Osteoblast (primary cell): ENCODE results near the gene PIEZO1. TPM values are rescaled to one million over a fixed set of nuclear protein-coding genes. Genes with fewer than 3 reads are reported as not detected.

ENCODE experiments used
- DNase-seq: peaks from one replicate; pipeline ENCODE4 v3.0.0; 2011; ENCODE audit warnings: low spot score, mixed read lengths; ENCODE audit not compliant: insufficient read length; ENCODE audit errors: missing footprints
- H2AFZ ChIP-seq: 2 replicates; pipeline ENCODE4 v1.6.0; 2011; ENCODE audit warnings: mild to moderate bottlenecking, low read length
- H3K27ac ChIP-seq: 2 replicates; pipeline ENCODE4 v1.5.1; 2011; ENCODE audit warnings: mild to moderate bottlenecking, low read depth, low read length, moderate library complexity
- H3K27me3 ChIP-seq: 2 replicates; pipeline ENCODE4 v1.6.0; 2012; ENCODE audit warnings: mild to moderate bottlenecking, control low read depth, inconsistent platforms, low read length, moderate library complexity; ENCODE audit not compliant: insufficient read depth
- H3K36me3 ChIP-seq: 2 replicates; pipeline ENCODE4 v1.5.1; 2011; ENCODE audit warnings: mild to moderate bottlenecking, low read length, control low read depth, moderate library complexity; ENCODE audit not compliant: insufficient read depth
- H3K4me1 ChIP-seq: 2 replicates; pipeline ENCODE4 v1.5.1; 2011; ENCODE audit warnings: mild to moderate bottlenecking, low read length, control low read depth, moderate library complexity; ENCODE audit not compliant: insufficient read depth
- H3K4me2 ChIP-seq: 2 replicates; pipeline ENCODE4 v1.6.0; 2011; ENCODE audit warnings: mild to moderate bottlenecking, low read length; ENCODE audit not compliant: insufficient read depth
- H3K4me3 ChIP-seq: fragments of 200-600 bp; sonication (generic); 3 replicates; pipeline ENCODE4 v1.5.1; 2012; ENCODE audit warnings: mild to moderate bottlenecking, low read length, inconsistent platforms; ENCODE audit not compliant: insufficient read depth
- H3K79me2 ChIP-seq: 2 replicates; pipeline ENCODE4 v1.6.0; 2012; ENCODE audit warnings: mild to moderate bottlenecking, low read length, control low read depth, inconsistent platforms; ENCODE audit not compliant: insufficient read depth
- H3K9me3 ChIP-seq: 2 replicates; pipeline ENCODE4 v1.5.1; 2011; ENCODE audit warnings: low read depth, low read length, control low read depth
- H4K20me1 ChIP-seq: 2 replicates; pipeline ENCODE4 v1.6.0; 2012; ENCODE audit warnings: mild to moderate bottlenecking, low read length, control low read depth; ENCODE audit not compliant: insufficient read depth
- total RNA-seq: library from RNA; depleted of rRNA; stranded (reverse); fragments of >200 nt; gene quantifications from 2 replicates; pipeline ENCODE4 v1.2.3, GENCODE V29; 2012
- TF ChIP-seq, protein P1 (sequence below): IDR thresholded peaks from 2 replicates; pipeline ENCODE4 v1.5.1; 2011; ENCODE audit warnings: mild to moderate bottlenecking, low read depth, low read length, moderate library complexity; ENCODE audit errors: extremely low read depth

PIEZO1 gene
- total RNA-seq, 1 donor: 207 TPM

DNA sequence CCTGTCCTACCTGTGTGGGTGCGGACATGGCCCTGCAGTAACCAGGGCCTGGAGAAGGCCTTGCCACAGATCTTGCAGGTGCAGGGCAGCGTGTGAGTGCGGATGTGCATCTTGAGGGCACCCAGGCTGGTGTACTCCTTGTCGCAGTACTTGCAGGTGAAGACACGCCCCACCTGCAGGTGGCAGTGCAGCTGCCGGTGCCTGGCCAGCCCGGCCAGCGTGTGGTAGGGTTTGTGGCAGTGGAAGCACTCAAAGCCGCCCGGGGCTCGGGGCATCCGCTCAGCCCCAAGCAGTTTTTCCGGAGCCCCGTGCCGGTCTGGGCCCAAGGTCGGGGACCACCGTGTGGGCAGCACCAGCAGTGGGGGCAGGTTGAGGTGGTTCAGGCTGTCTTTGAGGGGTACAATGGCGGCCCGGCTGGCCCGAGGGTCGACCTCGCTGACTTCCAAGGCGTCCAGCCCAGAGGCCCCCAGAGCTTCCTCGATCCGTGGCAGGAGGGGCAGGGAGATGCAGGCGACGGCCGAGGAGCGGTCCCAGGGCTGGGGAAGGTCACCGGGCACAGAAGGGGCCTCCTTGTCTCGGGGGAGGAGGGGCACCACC lies 103.8 kb downstream of the PIEZO1 start:
- TF ChIP-seq, protein P1, sequence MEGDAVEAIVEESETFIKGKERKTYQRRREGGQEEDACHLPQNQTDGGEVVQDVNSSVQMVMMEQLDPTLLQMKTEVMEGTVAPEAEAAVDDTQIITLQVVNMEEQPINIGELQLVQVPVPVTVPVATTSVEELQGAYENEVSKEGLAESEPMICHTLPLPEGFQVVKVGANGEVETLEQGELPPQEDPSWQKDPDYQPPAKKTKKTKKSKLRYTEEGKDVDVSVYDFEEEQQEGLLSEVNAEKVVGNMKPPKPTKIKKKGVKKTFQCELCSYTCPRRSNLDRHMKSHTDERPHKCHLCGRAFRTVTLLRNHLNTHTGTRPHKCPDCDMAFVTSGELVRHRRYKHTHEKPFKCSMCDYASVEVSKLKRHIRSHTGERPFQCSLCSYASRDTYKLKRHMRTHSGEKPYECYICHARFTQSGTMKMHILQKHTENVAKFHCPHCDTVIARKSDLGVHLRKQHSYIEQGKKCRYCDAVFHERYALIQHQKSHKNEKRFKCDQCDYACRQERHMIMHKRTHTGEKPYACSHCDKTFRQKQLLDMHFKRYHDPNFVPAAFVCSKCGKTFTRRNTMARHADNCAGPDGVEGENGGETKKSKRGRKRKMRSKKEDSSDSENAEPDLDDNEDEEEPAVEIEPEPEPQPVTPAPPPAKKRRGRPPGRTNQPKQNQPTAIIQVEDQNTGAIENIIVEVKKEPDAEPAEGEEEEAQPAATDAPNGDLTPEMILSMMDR: no peak
- no peak for DNase-seq
- H3K4me3 ChIP-seq: no peak overlapping the region
- peak overlapping the region; percentile 34 for H3K4me2 ChIP-seq
- H3K79me2 ChIP-seq: no peaks in the 10 kb centered on the region
- H3K9me3 ChIP-seq: no peaks in the 10 kb centered on the region
- no peak overlapping the region for H3K27ac ChIP-seq
- peaks cover 37% of the 10 kb centered on the region for H3K27me3 ChIP-seq
- peaks cover 2% of the 10 kb centered on the region for H4K20me1 ChIP-seq
- H2AFZ ChIP-seq: no peak overlapping the region
- H3K36me3 ChIP-seq: no peaks in the 10 kb centered on the region
- H3K4me1 ChIP-seq: peaks cover 22% of the 10 kb centered on the region

DNA sequence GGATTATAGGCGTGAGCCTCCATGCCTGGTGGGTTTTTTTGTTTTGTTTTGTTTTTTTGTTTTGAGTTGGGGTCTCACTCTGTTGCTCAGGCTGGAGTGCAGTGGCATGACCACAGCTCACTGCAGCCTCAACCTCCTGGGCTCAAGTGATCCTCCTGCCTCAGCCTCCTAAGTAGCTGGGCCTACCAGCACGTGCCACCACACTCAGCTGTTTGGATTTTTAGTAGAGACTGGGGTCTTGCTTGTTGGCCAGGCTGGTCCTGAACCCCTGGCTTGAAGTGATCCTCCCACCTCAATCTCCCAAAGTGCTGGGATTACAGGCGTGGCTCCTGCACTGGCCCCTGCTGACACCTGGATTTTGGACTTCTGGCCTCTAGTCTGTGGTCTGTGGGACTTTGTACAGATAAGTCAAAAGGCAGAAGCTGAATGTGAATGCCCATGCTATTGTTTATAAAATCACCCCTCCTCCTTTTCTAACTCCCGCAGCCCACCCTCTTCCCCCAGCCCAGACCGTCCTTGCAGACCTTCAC lies 104.4 kb downstream of the PIEZO1 start:
- no peak overlapping the region for H2AFZ ChIP-seq
- H3K4me3 ChIP-seq: no peak overlapping the region
- H3K79me2 ChIP-seq: no peaks in the 10 kb centered on the region
- H3K36me3 ChIP-seq: no peaks in the 10 kb centered on the region
- no peaks in the 10 kb centered on the region for H3K9me3 ChIP-seq
- TF ChIP-seq, protein P1: no peak
- peaks cover 18% of the 10 kb centered on the region for H3K4me1 ChIP-seq
- DNase-seq: no peak
- peaks cover 37% of the 10 kb centered on the region for H3K27me3 ChIP-seq
- H3K27ac ChIP-seq: no peak overlapping the region
- peaks cover 2% of the 10 kb centered on the region for H4K20me1 ChIP-seq
- H3K4me2 ChIP-seq: no peak overlapping the region

DNA sequence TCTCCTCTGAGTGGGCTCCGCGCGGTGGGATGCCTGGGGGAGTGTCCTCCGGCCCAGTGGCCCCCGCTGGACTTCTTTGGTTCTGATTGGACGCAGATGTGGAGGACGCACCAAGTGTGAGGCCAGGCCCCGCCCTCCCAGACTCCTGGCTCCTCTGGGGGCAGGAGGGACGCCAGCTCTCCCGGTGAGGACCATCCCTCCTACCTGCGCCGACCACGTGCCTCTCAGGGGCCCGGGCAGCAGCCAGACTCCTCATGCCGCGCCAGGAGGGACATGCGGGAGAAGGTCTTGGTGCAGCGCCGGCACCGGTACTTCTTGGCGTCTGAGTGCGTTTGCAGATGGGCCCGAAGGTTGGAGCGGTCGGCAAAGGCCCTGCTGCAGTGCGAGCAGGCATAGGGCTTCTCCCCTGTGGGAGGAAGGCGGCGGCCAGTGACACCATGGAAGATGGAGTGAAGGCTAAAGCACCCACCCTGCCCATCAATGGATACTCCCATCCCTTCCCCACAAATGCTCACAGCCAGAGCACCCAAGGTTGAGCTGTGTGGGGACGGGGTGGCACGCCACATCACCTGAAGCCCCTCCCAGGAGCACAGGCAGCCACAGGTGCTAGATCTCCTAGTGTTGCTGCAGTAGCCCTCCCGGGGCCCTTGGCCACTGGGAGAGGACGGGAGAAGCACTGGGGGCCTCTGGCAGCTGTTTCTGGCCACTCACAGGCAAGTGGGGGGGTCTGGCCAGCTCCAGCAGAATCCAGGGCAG lies 106.6 kb downstream of the PIEZO1 start:
- no peaks in the 10 kb centered on the region for H3K79me2 ChIP-seq
- peaks cover 37% of the 10 kb centered on the region for H3K27me3 ChIP-seq
- peak overlapping the region; percentile 28 for H3K4me2 ChIP-seq
- H2AFZ ChIP-seq: no peak overlapping the region
- peaks cover 7% of the 10 kb centered on the region for H3K4me1 ChIP-seq
- H3K4me3 ChIP-seq: no peak overlapping the region
- DNase-seq: no peak
- H3K27ac ChIP-seq: no peak overlapping the region
- TF ChIP-seq, protein P1: no peak
- H3K9me3 ChIP-seq: no peaks in the 10 kb centered on the region
- peaks cover 2% of the 10 kb centered on the region for H4K20me1 ChIP-seq
- peaks cover 5% of the 10 kb centered on the region for H3K36me3 ChIP-seq

DNA sequence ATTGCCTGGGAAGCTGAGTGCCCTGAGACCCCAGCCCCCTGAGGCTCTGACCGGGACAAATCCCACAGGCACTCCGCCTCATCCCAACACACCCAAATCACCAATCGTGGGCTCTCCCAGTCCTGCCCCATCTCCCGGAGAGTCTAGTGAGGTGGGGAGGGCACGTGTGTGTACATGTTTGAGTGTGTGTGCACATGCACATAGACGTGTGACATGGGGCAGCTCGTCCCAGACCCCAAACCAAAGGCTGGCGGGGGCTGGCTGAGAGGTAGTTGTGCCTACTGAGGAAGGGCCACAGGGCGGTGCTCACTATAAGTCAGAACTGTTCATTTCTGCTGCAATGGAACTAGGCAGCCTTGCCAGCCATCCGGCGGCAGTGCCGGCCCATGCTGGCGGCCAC lies 107.3 kb downstream of the PIEZO1 start:
- peaks cover 37% of the 10 kb centered on the region for H3K27me3 ChIP-seq
- TF ChIP-seq, protein P1: no peak
- peaks cover 2% of the 10 kb centered on the region for H4K20me1 ChIP-seq
- H3K9me3 ChIP-seq: no peaks in the 10 kb centered on the region
- H2AFZ ChIP-seq: no peak overlapping the region
- peaks cover 5% of the 10 kb centered on the region for H3K36me3 ChIP-seq
- no peaks in the 10 kb centered on the region for H3K79me2 ChIP-seq
- H3K4me1 ChIP-seq: peaks cover 7% of the 10 kb centered on the region
- no peak overlapping the region for H3K4me3 ChIP-seq
- H3K27ac ChIP-seq: no peak overlapping the region
- no peak for DNase-seq
- peak overlapping the region; percentile 28 for H3K4me2 ChIP-seq
